Ovary (tissue), 3 donors: ENCODE results near the gene POMP.

Experiments used
- CTCF ChIP-seq, 3 donors: fragments of 450-650 bp in 2 of 3; fragments of 200-600 bp in 1 of 3; IDR thresholded peaks; one replicate each; pipeline versions ENCODE4 v1.5.1 to v1.8.0; 2016 to 2022; ENCODE audit warnings: antibody characterized with exemption in 3 of 3, mild to moderate bottlenecking in 1 of 3
- POLR2A ChIP-seq: fragments of 450-650 bp; IDR thresholded peaks from one replicate; pipeline ENCODE4 v1.6.1; 2017; ENCODE audit warnings: antibody characterized with exemption, mild to moderate bottlenecking, moderate library complexity
- donor health status: DM: no; HTN: no; CAD: no.

- TF ChIP-seq POLR2A (no peak), CTCF (IDR thresholded peaks at IDR 0.05) (no peak)
Measured at GRCh38 chr13:28654276-28654675, 4.7 kb upstream of the POMP start.
